Occipital lobe (tissue), 2 donors: ENCODE data around the gene MYO1C. TPM values are rescaled to one million over a fixed set of nuclear protein-coding genes. Genes with fewer than 3 reads are reported as not detected.
"Not testable (repeated sequence)": the region's sequence is repeated elsewhere in the genome, so short reads cannot be mapped to it uniquely, and the experiment has no call there.

ENCODE experiments used
- DNase-seq: peaks from one replicate; lab custom pipeline; 2025; lab: John Stamatoyannopoulos, UW
- total RNA-seq: library from RNA; depleted of rRNA; stranded (reverse); fragments of >200 nt; gene quantifications from one replicate; pipeline ENCODE4 v1.2.3, GENCODE V29; 2014

Gene MYO1C
- total RNA-seq, 1 donor from 2014 or later = 7.3 TPM

GRCh38 chr17:1435326-1435725, 57.2 kb downstream of the MYO1C start:
- no peak for DNase-seq

- DNase-seq = no peak
Measured at GRCh38 chr17:1434150-1434549, 58.3 kb downstream of the MYO1C start.

- no peak for DNase-seq
Measured at GRCh38 chr17:1431631-1432104, 60.8 kb downstream of the MYO1C start.

- DNase-seq = no peak
Measured at GRCh38 chr17:1423456-1424135, 68.9 kb downstream of the MYO1C start.

- no peak for DNase-seq
Measured at GRCh38 chr17:1422885-1423284, 69.6 kb downstream of the MYO1C start.

- DNase-seq = no peak
Measured at GRCh38 chr17:1421470-1421869, 71.0 kb downstream of the MYO1C start.

GRCh38 chr17:1420981-1421380, 71.5 kb downstream of the MYO1C start:
- DNase-seq = no peak

- DNase-seq = no peak
Measured at GRCh38 chr17:1420163-1420562, 72.3 kb downstream of the MYO1C start.

- not testable (repeated sequence) for DNase-seq
Measured at GRCh38 chr17:1418476-1418875, 74.0 kb downstream of the MYO1C start.

GRCh38 chr17:1416414-1416813, 76.1 kb downstream of the MYO1C start:
- no peak for DNase-seq

- DNase-seq = no peak
Measured at GRCh38 chr17:1414634-1415033, 77.9 kb downstream of the MYO1C start.

Other genes starting within 250 kb of the MYO1C start
- gene BHLHA9, start 222.2 kb downstream of the MYO1C start, total RNA-seq = not detected
- not detected for gene TRARG1, start 213.0 kb downstream of the MYO1C start, total RNA-seq
- 515 TPM for gene YWHAE, start 92.5 kb downstream of the MYO1C start, total RNA-seq
- gene CRK, start 36.5 kb downstream of the MYO1C start, total RNA-seq = 152 TPM
- gene INPP5K, start 23.9 kb upstream of the MYO1C start, total RNA-seq = 43.2 TPM
- gene PITPNA, start 70.1 kb upstream of the MYO1C start, total RNA-seq = 15.1 TPM
- 15.1 TPM for gene SLC43A2, start 136.1 kb upstream of the MYO1C start, total RNA-seq
- 3.9 TPM for gene SCARF1, start 153.0 kb upstream of the MYO1C start, total RNA-seq
- 1.4 TPM for gene RILP, start 157.2 kb upstream of the MYO1C start, total RNA-seq
- 71.1 TPM for gene PRPF8, start 192.2 kb upstream of the MYO1C start, total RNA-seq
- gene TLCD2, start 217.7 kb upstream of the MYO1C start, total RNA-seq = 0.47 TPM
- 10.8 TPM for gene WDR81, start 232.0 kb upstream of the MYO1C start, total RNA-seq